IPS-NIHi7 (cell line): ENCODE measurements around the gene LIMA1.
A peak's percentile ranks its signal among the peaks of the same experiment; 100 is the strongest.
"Not testable (repeated sequence)": the region's sequence is repeated elsewhere in the genome, so short reads cannot be mapped to it uniquely, and the experiment has no call there.

Source experiments
- DNase-seq: peaks from one replicate; pipeline ENCODE4 v3.0.0; 2012; ENCODE audit warnings: mixed read lengths; ENCODE audit errors: extremely low spot score

LIMA1 gene

GRCh38 chr12:50283229-50283923, at the start of gene LIMA1:
LIMA1 (minus strand) TSS chr12:50283520; CDS start chr12:50248751, 34,769 bp downstream.
- peak; percentile 100 for DNase-seq

DNA sequence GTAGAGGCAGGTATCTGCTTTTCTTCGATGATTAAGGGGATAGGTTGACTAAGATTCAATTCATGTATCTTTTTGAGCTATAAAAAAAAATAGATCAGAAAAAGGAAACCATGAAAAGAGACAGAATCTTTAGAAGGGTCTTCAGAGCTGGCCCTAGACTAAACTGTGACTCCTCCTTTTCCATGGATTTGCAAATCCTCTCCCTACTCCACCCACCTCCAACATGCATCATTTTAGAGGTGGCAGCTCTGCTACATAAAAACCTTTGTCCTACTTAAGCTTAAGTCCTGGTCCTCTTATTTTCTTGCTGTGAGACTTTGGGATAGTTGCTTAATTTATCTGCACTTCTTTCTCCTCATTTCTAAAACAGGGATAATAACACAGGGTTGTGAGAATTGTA, 48.4 kb upstream of the LIMA1 start:
- DNase-seq = no peak

GRCh38 chr12:50328664-50329063, 45.3 kb upstream of the LIMA1 start:
- DNase-seq = not testable (repeated sequence)

- DNase-seq = no peak
These were observed 43.4 kb upstream of the LIMA1 start for GRCh38 chr12:50326590-50327284.

DNA sequence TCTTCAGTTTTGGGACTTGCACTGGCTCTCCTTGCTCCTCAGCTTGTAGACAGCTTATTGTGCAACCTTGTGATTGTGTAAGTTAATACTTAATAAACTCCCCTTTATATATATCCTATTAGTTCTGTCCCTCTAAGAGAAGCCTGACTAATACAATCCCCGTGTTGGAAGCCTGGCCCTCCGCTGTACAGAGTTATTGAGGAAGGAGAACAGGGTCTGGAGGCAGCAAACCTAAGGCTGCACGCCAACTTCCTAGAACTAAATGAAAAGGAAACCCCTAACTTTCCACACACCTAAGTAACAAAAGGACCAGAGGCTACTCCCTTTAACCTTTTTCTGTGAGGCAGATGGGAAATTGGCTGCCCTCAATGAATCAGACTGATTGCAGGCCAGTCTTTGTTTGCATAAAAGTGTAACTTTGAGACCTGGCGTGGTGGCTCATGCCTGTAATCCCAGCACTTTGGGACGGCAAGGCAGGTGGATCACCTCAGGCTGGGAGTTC, 42.6 kb upstream of the LIMA1 start:
- DNase-seq = no peak

DNA sequence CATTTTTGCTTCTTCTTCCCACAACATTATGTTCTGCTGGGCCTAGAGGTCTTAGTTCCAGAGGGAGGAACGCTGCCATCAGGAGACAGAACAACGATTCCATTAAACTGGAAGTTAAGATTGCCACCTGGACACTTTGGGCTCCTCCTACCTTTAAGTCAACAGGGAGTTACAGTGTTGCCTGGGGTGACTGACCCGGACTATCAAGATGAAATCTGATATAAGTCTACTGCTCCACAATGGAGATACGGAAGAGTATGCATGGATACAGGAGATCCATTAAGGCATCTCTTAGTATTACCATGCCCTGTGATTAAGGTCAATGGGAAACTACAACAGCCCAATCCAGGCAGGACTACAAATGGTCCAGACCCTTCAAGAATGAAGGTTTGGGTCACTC, 41.5 kb upstream of the LIMA1 start:
- not testable (repeated sequence) for DNase-seq

DNA sequence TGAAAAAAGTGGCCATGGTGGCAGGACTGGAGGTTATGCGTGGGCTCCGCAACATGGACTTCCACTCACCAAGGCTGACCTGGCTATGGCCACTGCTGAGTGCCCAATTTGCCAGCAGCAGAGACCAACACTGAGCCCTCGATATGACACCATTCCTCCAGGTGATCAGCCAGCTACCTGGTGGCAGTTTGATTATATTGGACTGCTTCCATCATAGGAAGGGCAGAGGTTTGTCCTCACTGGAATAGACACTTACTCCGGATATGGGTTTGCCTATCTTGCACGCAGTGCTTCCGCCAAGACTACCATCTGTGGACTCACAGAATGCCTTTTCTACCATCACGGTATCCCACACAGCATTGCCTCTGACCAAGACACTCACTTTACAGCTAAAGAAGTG, 40.8 kb upstream of the LIMA1 start:
- not testable (repeated sequence) for DNase-seq

GRCh38 chr12:50322206-50322605, 38.9 kb upstream of the LIMA1 start:
- no peak for DNase-seq

DNA sequence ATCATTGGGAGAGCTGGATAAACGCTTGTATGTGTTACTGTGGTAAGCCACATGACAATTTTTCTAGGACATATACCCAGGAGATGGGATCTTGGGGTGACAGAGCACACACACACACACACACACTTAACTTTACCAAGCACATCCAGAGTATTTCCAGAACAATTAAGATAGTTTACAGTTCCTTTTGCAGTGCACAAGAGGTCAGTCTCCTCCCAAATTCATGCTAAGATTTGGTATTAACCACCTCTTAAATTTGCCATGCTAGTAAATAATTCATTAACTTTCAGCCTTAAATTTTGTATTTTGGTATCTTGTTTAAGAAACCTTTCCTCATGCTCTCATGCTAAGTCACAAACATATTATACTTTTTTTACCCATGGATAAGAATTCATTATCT, 33.9 kb upstream of the LIMA1 start:
- DNase-seq = no peak

- DNase-seq = no peak
These were observed 32.5 kb upstream of the LIMA1 start for GRCh38 chr12:50315803-50316202.

DNA sequence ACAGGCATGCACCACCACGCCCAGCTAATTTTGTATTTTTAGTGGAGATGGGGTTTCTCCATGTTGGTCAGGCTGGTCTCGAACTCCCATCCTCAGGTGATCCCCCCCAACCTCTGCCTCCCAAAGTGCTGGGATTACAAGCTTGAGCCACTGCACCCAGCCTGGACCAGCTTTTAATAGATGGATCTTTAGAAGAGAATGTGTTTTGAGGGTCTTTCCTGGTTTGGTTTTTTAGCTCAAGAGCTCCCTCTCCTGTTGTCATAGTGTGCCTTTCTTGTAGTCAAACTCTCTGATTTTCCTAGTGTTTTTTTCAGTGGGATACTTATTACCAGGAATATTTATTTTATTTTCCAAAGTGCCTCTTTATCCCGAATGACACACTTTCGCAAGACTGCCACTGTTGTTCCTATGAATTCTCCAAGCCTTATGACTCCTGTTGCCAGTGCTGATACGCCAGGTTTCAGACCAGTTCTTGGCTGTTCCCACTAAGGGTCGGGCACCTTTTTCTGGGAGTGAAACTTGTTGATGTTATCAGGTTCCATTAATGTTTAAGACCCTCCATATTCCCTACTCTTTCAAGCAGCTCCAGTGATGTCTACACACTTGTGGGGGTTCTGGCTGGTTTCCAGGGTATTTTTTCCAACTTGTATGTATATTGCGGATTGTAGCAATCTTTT, 31.5 kb upstream of the LIMA1 start:
- peak; percentile 83 for DNase-seq

DNA sequence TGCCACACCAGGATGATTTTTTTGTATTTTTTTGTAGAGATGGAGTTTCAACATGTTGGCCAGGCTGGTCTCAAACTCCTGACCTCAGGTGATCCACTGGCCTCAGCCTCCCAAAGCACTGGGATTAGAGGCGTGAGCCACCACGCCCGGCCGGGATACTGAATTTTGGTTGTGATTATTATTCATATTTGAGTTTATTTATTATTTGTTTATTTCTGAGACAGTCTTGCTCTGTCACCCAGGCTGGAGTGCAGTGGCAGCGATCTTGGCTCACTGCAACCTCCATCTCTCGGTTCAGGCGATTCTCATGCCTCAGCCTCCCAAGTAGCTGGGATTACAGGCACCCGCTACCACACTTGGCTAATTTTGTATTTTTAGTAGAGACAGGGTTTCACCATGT, 30.7 kb upstream of the LIMA1 start:
- DNase-seq = not testable (repeated sequence)

GRCh38 chr12:50313256-50313931, 30.1 kb upstream of the LIMA1 start:
- DNase-seq = no peak

GRCh38 chr12:50311858-50312609, 28.7 kb upstream of the LIMA1 start:
- not testable (repeated sequence) for DNase-seq

DNA sequence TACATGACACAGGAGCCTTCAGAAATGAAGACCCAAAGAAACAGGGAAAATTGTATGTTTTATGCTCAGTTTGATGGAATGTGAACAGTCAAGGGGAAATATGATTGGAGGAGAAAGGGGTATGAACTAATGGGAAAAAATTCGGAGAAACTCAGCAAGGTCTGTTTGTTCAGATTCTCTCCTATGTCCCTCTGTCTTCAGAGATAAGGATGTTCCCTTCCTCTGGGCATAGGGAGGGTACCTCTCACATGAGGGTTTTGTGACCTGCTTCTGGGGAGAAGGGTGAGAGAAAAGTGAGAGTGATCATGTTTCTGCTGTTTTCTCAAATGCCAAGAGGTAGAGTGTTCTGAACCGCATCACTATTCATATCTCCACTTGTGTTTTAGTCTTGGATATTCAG, 26.6 kb upstream of the LIMA1 start:
- DNase-seq = no peak

GRCh38 chr12:50302686-50303085, 19.4 kb upstream of the LIMA1 start:
- DNase-seq = no peak

GRCh38 chr12:50297996-50298395, 14.7 kb upstream of the LIMA1 start:
- no peak for DNase-seq

GRCh38 chr12:50297027-50297426, 13.7 kb upstream of the LIMA1 start:
- no peak for DNase-seq

DNA sequence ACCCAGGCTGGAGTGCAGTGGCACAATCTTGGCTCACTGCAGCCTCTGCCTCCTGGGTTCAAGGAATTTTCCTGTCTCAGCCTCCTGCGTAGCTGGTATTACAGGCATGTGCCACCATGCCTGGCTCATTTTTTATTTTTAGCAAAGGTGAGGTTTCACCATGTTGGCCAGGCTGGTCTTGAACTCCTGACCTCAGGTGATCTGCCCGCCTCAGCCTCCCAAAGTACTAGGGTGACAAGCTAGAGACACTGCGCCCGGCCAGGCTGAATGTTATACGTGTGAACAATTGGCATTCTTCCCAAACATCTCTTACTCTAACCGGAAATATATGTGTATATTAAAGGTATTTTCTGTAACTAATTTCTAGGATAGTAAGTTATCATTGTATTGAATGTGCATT, 13.2 kb upstream of the LIMA1 start:
- DNase-seq = no peak

DNA sequence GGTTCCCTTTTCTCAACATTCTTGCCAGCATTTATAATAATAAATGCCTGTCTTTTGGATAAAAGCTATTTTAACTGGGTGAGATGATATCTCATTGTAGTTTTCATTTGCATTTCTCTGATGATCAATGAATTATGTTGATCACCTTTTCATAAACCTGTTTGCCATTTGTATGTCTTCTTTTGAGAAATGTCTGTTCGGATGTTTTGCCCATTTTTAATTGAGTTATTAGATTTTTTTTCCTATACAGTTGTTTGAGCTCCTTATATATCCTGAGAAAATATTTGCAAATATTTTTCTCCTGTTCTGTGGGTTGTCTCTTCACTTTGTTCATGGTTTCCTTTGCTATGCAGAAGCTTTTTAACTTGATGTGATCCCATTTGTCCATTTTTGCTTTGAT, 8.1 kb upstream of the LIMA1 start:
- DNase-seq = no peak

DNA sequence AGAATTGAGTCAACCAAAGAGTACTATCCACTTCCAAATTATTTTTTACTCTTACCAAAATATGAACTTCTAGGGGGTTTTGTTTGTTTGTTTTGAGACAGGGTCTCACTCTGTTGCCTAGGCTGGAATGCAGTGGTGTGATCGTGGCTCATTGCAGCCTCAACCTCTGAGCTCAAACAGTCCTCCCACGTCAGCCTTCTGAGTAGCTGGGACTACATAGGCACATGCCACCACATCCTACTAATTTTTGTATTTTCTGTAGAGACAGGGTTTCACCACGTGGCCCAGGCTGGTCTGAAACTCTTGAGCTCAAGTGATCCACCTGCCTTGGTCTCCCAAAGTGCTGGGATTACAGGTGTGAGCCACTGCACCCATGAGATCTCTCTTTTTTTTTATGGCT, 7.4 kb upstream of the LIMA1 start:
- not testable (repeated sequence) for DNase-seq
